Measurements from ENCODE around the gene TPBGL. TPM values are rescaled to one million over a fixed set of nuclear protein-coding genes. Genes with fewer than 3 reads are reported as not detected.
A peak's percentile ranks its signal among the peaks of the same experiment; 100 is the strongest.

The TPBGL gene
- total RNA-seq, 4 donors from 2014 or later = 0.26 to 0.40 (median 0.33) TPM; not detected in 1

- intact Hi-C loops (cut with DNase I) = no loop called here
- peaks cover 0 to 3% (median 0%) of the 10 kb centered on the region in 4 donors for H3K9me3 ChIP-seq
- H3K36me3 ChIP-seq = no peaks in the 10 kb centered on the region
- no peak for DNase-seq (ENCODE audit: extremely low spot score)
- H3K4me1 ChIP-seq = no peaks in the 10 kb centered on the region
- no peak overlapping the region for H3K4me3 ChIP-seq
- H3K27me3 ChIP-seq = peaks cover 0 to 13% (median 0%) of the 10 kb centered on the region in 4 donors
- 3% methylated on average over 8 of the region's 8 CpGs for WGBS
- TF ChIP-seq CTCF (IDR thresholded peaks at IDR 0.05) (peak in 1 of 3 experiments; percentile 5), POLR2AphosphoS5 (IDR thresholded peaks at IDR 0.05) (no peak), POLR2A (IDR thresholded peaks at IDR 0.05; ENCODE audit: low read depth) (no peak), EP300 (IDR thresholded peaks at IDR 0.05) (no peak)
- H3K27ac ChIP-seq (replicated peaks in 1 of 4) = no peak overlapping the region
These were observed 26.2 kb upstream of the TPBGL start for GRCh38 chr11:75214411-75214821.

GRCh38 chr11:75214843-75215242, 25.7 kb upstream of the TPBGL start:
- peaks cover 0 to 3% (median 0%) of the 10 kb centered on the region in 4 donors for H3K9me3 ChIP-seq
- no peaks in the 10 kb centered on the region for H3K36me3 ChIP-seq
- DNase-seq (ENCODE audit: extremely low spot score) = no peak
- no peak overlapping the region for H3K4me3 ChIP-seq
- peaks cover 0 to 13% (median 0%) of the 10 kb centered on the region in 4 donors for H3K27me3 ChIP-seq
- H3K4me1 ChIP-seq = no peaks in the 10 kb centered on the region
- intact Hi-C loops (cut with DNase I) = no loop called here
- H3K27ac ChIP-seq (replicated peaks in 1 of 4) = no peak overlapping the region
- TF ChIP-seq POLR2AphosphoS5 (IDR thresholded peaks at IDR 0.05) (no peak), EP300 (IDR thresholded peaks at IDR 0.05) (no peak), CTCF (IDR thresholded peaks at IDR 0.05) (no peak), POLR2A (IDR thresholded peaks at IDR 0.05; ENCODE audit: low read depth) (no peak)

GRCh38 chr11:75219869-75220268, 20.7 kb upstream of the TPBGL start:
- Histone ChIP-seq H3K27ac (replicated peaks in 1 of 4) (no peak overlapping the region), H3K4me3 (no peak overlapping the region), H3K4me1 (no peaks in the 10 kb centered on the region), H3K9me3 (no peaks in the 10 kb centered on the region), H3K36me3 (no peaks in the 10 kb centered on the region), H3K27me3 (peaks cover 0 to 2% (median 0%) of the 10 kb centered on the region in 4 donors)
- DNase-seq (ENCODE audit: extremely low spot score) = no peak
- no peak for TF ChIP-seq CTCF (IDR thresholded peaks at IDR 0.05)
- TF ChIP-seq EP300 (IDR thresholded peaks at IDR 0.05) = no peak
- TF ChIP-seq POLR2A (IDR thresholded peaks at IDR 0.05; ENCODE audit: low read depth) = no peak
- no peak for TF ChIP-seq POLR2AphosphoS5 (IDR thresholded peaks at IDR 0.05)
- 42% methylated on average over 2 of the region's 2 CpGs for WGBS
- intact Hi-C loops (cut with DNase I) = no loop called here

- TF ChIP-seq EP300 (IDR thresholded peaks at IDR 0.05) (no peak), POLR2AphosphoS5 (IDR thresholded peaks at IDR 0.05) (no peak), CTCF (IDR thresholded peaks at IDR 0.05) (no peak), POLR2A (IDR thresholded peaks at IDR 0.05; ENCODE audit: low read depth) (no peak)
- H3K4me3 ChIP-seq = no peak overlapping the region
- intact Hi-C loops (cut with DNase I) = no loop called here
- WGBS = 71% methylated on average over 5 of the region's 5 CpGs
- H3K36me3 ChIP-seq = no peaks in the 10 kb centered on the region
- no peaks in the 10 kb centered on the region for H3K9me3 ChIP-seq
- H3K27me3 ChIP-seq = no peaks in the 10 kb centered on the region
- no peak overlapping the region for H3K27ac ChIP-seq (replicated peaks in 1 of 4)
- no peak for DNase-seq (ENCODE audit: extremely low spot score)
- H3K4me1 ChIP-seq = no peaks in the 10 kb centered on the region
These were observed 16.5 kb upstream of the TPBGL start for GRCh38 chr11:75223954-75224643.

GRCh38 chr11:75225794-75226193, 14.8 kb upstream of the TPBGL start:
- intact Hi-C loops (cut with DNase I) = no loop called here
- H3K9me3 ChIP-seq = no peaks in the 10 kb centered on the region

More at GRCh38 chr11:75225794-75226193, 14.8 kb upstream of the TPBGL start:
- H3K36me3 ChIP-seq = no peaks in the 10 kb centered on the region
- no peak overlapping the region for H3K4me3 ChIP-seq
- TF ChIP-seq CTCF (IDR thresholded peaks at IDR 0.05) (no peak), POLR2AphosphoS5 (IDR thresholded peaks at IDR 0.05) (no peak), EP300 (IDR thresholded peaks at IDR 0.05) (no peak), POLR2A (IDR thresholded peaks at IDR 0.05; ENCODE audit: low read depth) (no peak)
- no peaks in the 10 kb centered on the region for H3K4me1 ChIP-seq
- 78% methylated on average over 3 of the region's 4 CpGs for WGBS
- no peak overlapping the region for H3K27ac ChIP-seq (replicated peaks in 1 of 4)
- no peak for DNase-seq (ENCODE audit: extremely low spot score)
- peaks cover 0 to 6% (median 0%) of the 10 kb centered on the region in 4 donors for H3K27me3 ChIP-seq
